Adipose tissue (tissue), 3 donors: ENCODE results near the gene TAF11L9. TPM values are rescaled to one million over a fixed set of nuclear protein-coding genes. Genes with fewer than 3 reads are reported as not detected.
"Not testable (repeated sequence)": the region's sequence is repeated elsewhere in the genome, so short reads cannot be mapped to it uniquely, and the experiment has no call there.

Experiments
- H3K27ac ChIP-seq: one replicate; pipeline ENCODE4 v1.5.1; 2013; ENCODE audit warnings: low read depth, low read length
- WGBS, 3 donors: extraction: QIAGEN DNeasy Blood & Tissue Kit; methylation state at CpG; one replicate each; pipeline ENCODE4 v1.1.7; 2013; 5-methylcytosine and 5-hydroxymethylcytosine counted together
- polyA plus RNA-seq, 3 donors: library from polyadenylated mRNA; stranded (reverse); fragments of 200-250 nt; gene quantifications; one replicate each; pipeline ENCODE4 v1.2.3, GENCODE V29; 2013
- donor health status: healthy with polysubstance abuse.
- donor health status: Bipolar disorder and iron deficiency.
- donor health status: healthy.

The TAF11L9 gene
- polyA plus RNA-seq = not detected

DNA sequence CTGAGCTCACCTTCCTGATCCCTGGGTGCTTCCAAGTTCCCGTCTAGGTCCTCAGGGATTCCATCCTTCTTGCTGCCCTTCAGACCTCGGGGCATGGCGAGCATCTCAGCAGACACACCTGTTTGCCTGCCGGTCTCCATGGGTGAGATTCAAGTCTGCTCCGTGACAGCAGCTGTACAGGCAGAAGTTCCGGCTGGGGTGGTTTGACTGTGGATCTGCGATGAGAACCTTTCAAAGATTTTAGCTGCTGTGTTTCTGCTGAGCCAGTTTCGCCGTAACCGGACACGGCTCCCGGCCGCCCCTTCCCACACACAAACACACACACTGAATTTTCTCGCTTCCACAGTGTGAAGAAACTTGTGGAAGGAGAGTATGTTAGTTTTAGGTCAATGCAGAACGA, at the start of gene TAF11L9:
Gene TAF11L9 (minus strand): TSS at position 140 of the 400 bp plus-strand sequence.
- 89 to 98% (median 91%) methylated on average over 6 to 10 of the region's 15 CpGs for WGBS, 3 donors
- not testable (repeated sequence) for H3K27ac ChIP-seq

DNA sequence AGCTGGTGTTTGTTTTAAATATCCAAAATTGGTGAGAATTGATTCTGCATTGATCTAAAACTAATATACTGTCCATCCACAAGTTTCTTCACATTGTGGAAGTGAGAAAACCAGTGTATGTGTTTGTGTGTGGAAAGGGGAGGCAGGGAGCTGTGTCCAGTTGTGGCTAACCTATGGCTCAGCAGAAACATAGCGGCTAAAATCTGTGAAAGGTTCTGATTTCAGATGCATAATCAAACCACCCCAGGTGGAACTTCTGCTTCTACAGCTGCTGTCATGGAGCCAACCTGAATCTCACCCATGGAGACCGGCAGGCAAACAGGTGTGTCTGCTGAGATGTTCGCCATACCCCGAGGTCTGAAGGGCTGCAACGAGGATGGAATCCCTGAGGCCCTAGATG, 40.0 kb upstream of the TAF11L9 start, which contains the start of gene TAF11L14:
Gene TAF11L14 (plus strand): TSS at position 301 of the 400 bp plus-strand sequence.
- H3K27ac ChIP-seq = no peak within 1 kb of the TSS
- WGBS, 3 donors = 80 to 92% (median 89%) methylated on average over 5 of the region's 5 CpGs

DNA sequence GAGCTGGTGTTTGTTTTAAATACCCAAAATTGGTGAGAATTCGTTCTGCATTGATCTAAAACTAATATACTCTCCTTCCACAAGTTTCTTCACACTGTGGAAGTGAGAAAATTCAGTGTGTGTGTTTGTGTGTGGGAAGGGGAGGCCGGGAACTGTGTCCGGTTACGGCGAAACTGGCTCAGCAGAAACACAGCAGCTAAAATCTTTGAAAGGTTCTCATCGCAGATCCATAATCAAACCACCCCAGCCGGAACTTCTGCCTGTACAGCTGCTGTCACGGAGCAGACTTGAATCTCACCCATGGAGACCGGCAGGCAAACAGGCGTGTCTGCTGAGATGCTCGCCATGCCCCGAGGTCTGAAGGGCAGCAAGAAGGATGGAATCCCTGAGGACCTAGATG, 37.6 kb upstream of the TAF11L9 start, which contains the start of gene TAF11L13:
Gene TAF11L13 (plus strand): TSS at position 301 of the 400 bp plus-strand sequence.
- H3K27ac ChIP-seq = not testable (repeated sequence)
- WGBS, 3 donors = 65 to 96% (median 83%) methylated on average over 5 to 8 of the region's 12 CpGs

DNA sequence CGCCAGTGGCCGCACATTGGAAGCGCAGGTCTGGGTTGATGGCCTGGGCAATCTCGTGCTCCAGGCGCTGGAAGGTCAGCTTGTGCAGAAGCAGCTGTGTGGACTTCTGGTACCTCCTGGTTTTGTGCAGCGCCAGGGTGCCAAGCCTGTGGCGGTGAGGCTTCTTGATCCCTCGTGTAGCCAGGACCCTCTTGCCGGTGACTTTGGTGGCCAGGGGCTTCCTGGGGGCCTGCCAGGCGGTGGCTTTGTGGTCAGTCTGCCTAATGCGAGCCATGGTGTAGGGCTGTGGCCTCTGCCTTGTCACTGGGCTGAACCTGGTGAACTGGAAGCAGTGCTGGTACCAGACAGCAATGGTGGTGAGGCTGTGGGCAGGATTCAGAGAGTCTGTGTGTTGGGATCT, 31.5 kb upstream of the TAF11L9 start:
- no peak overlapping the region for H3K27ac ChIP-seq
- WGBS, 3 donors = 80 to 92% (median 87%) methylated on average over 11 of the region's 11 CpGs

DNA sequence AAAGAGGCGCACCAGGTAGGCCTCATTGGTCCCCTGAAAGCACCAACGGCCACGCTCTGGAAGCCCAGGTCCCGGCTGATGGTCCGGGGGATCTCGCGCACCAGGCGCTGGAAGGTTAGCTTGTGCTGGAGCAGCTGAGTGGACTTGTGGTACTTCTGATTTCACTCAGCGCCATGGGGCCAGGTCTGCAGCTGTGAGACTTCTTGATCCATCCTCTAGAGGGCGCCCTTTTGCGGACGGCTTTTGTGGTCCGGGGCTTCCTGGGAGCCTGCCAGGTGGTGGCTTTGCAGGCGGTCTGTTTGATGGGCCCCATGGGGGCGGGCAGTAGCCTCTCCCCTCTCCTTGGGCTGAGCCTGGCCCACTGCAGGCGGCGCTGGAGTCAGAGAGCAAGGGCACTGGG, 26.4 kb upstream of the TAF11L9 start:
- 82 to 88% (median 85%) methylated on average over 17 of the region's 17 CpGs for WGBS, 3 donors
- no peak overlapping the region for H3K27ac ChIP-seq

DNA sequence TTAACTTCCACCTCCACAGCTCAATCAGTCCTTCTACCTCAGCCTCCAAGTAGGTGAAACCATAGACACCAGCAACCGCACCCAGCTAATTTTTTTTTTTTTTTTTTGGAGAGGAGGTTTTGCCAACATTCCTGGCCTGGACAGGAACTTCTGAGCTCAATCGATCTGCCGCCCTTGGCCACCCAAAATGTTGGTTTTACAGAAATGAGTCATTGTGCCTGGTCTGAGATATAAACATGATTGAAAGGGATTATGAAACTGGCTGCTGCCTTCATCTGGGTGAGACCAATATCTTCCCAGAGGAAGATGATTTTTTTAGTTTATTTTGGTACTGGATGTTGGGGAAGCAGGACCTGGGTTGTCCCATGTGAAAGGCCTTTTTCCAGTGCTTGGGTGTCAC, 25.2 kb upstream of the TAF11L9 start:
- 78 to 91% (median 80%) methylated on average over 3 of the region's 3 CpGs for WGBS, 3 donors
- no peak overlapping the region for H3K27ac ChIP-seq

DNA sequence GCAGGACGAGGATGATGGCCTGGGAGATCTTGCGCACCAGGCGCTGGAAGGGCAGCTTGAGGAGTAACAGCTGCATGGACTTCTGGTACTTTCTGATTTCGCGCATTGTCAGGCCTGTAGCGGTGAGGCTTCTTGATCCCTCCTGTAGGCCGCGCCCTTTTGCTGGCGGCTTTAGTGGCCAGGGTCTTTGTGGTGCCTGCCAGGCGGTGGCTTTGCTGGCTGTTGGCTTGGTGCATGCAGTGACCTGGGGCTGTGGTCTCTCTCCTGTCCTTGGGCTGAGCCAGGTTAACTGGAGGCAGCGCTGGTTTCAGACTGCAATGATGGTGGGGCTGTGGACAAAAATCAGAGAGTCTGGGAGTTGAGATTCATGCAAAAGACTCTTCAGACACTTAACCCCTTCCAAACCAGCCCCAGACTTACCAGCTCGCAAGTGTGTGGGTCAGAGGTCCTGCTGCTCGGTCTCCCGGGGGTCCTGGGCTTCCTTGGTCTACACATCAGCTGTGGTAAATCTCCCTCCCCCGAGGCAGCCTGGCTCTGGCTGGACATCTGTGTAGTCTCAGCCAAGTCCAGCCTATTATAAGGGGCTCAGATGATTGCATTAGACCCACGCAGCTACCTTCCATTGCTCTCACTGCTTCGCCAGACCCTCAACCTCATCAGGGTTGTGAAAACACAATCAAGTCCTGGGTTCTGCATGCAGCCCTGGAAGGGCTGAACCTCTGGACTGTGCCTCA, 20.8 kb upstream of the TAF11L9 start:
- WGBS, 3 donors = 87 to 94% (median 88%) methylated on average over 17 of the region's 17 CpGs
- no peak overlapping the region for H3K27ac ChIP-seq

DNA sequence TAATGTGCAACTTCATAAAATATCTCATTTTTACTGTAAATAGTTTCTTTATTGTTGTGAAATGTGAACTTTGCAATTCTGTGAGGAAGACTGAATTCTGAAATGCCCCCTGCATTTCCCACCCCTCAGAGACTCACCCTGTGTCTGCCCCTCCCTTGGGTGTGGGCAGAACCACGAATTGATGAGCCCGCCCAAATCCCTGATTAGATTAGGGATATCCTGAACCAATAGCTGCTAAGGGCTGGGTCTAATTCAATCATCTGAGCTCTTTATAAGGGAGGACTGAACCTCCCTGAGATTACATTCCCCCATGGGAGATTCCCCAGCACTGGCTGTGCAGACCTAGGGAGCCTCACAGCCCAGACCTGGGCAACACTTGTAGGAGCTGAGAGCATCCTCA, 15.9 kb upstream of the TAF11L9 start, which contains the start of gene TAF11L12:
Gene TAF11L12 (plus strand): TSS at position 301 of the 400 bp plus-strand sequence.
- not testable (repeated sequence) for H3K27ac ChIP-seq
- WGBS, 3 donors = 67 to 73% (median 68%) methylated on average over 2 of the region's 2 CpGs

DNA sequence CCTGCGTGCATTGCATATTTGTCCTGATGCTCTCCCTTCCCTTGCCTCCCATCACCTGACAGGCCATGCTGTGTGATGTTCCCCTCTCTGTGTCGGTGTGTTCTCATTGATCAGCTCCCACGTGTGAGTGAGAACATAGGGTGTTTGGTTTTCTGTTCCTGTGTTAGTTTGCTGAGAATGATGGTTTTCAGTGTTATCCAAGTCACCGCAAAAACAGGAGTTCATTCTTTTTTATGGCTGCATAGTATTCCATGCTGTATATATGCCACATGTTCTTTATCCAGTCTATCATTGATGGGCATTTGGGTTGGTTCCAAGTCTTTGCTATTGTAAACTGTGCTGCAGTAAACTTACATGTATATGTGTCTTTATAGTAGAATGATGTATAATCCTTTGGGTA, 13.3 kb upstream of the TAF11L9 start:
- 78 to 89% (median 78%) methylated on average over 4 of the region's 4 CpGs for WGBS, 3 donors
- not testable (repeated sequence) for H3K27ac ChIP-seq

DNA sequence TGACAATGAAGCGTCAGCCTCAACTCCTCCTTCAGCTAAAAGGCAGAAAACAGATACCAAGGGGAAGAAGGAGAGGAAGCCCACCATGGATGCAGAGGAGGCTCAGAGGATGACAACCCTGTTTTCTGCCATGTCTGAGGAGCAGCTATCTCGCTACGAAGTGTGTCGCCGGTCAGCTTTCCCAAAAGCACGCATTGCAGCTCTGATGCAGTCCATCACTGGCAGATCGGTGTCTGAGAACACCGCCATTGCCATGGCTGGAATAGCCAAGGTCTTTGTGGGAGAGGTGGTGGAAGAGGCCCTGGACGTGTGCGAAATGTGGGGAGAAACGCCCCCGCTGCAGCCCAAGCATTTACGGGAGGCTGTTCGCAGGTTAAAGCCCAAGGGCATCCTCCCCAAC, 10.8 kb upstream of the TAF11L9 start:
- WGBS, 3 donors = 90 to 95% (median 95%) methylated on average over 14 of the region's 14 CpGs

DNA sequence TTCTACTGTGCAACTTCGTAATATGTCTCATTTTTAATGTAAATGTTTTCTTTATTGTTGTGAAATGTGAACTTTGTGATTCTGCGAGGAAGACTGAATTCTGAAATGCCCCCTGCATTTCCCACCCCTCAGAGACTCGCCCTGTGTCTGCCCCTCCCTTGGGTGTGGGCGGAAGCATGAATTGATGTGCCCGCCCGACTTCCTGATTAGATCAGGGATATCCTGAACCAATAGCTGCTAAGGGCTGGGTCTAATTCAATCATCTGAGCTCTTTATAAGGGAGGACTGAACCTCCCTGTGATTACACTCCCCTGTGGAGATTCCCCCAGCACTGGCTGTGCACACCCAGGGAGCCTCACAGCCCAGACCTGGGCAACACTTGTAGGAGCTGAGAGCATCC, 9.7 kb upstream of the TAF11L9 start, which contains the start of gene TAF11L11:
Gene TAF11L11 (plus strand): TSS at position 304 of the 400 bp plus-strand sequence.
- not testable (repeated sequence) for H3K27ac ChIP-seq
- WGBS, 3 donors = 61 to 69% (median 68%) methylated on average over 6 of the region's 6 CpGs

More for the DNA sequence above, 10.8 kb upstream of the TAF11L9 start:
- H3K27ac ChIP-seq = no peak overlapping the region

DNA sequence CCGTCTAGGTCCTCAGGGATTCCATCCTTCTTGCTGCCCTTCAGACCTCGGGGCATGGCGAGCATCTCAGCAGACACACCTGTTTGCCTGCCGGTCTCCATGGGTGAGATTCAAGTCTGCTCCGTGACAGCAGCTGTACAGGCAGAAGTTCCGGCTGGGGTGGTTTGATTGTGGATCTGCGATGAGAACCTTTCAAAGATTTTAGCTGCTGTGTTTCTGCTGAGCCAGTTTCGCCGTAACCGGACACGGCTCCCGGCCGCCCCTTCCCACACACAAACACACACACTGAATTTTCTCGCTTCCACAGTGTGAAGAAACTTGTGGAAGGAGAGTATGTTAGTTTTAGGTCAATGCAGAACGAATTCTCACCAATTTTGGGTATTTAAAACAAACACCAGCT, 3.5 kb upstream of the TAF11L9 start, which contains the start of gene TAF11L10:
Gene TAF11L10 (minus strand): TSS at position 101 of the 400 bp plus-strand sequence.
- WGBS, 3 donors = no CpG with 5 or more reads among the region's 15 CpGs
- H3K27ac ChIP-seq = not testable (repeated sequence)

DNA sequence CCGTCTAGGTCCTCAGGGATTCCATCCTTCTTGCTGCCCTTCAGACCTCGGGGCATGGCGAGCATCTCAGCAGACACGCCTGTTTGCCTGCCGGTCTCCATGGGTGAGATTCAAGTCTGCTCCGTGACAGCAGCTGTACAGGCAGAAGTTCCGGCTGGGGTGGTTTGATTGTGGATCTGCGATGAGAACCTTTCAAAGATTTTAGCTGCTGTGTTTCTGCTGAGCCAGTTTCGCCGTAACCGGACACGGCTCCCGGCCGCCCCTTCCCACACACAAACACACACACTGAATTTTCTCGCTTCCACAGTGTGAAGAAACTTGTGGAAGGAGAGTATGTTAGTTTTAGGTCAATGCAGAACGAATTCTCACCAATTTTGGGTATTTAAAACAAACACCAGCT, 3.3 kb downstream of the TAF11L9 start, which contains the start of gene TAF11L8:
Gene TAF11L8 (minus strand): TSS at position 101 of the 400 bp plus-strand sequence.
- H3K27ac ChIP-seq = not testable (repeated sequence)
- no CpG with 5 or more reads among the region's 16 CpGs for WGBS, 3 donors

DNA sequence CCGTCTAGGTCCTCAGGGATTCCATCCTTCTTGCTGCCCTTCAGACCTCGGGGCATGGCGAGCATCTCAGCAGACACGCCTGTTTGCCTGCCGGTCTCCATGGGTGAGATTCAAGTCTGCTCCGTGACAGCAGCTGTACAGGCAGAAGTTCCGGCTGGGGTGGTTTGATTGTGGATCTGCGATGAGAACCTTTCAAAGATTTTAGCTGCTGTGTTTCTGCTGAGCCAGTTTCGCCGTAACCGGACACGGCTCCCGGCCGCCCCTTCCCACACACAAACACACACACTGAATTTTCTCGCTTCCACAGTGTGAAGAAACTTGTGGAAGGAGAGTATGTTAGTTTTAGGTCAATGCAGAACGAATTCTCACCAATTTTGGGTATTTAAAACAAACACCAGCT, 8.5 kb downstream of the TAF11L9 start, which contains the start of gene TAF11L7:
Gene TAF11L7 (minus strand): TSS at position 101 of the 400 bp plus-strand sequence.
- WGBS, 3 donors = no CpG with 5 or more reads among the region's 16 CpGs
- H3K27ac ChIP-seq = not testable (repeated sequence)

Other genes with a start within 250 kb of the TAF11L9 start
- gene TAF11L2, start 96.2 kb downstream of the TAF11L9 start, polyA plus RNA-seq = not detected
- not detected for gene TAF11L3, start 76.0 kb downstream of the TAF11L9 start, polyA plus RNA-seq
- not detected for gene TAF11L4, start 72.6 kb downstream of the TAF11L9 start, polyA plus RNA-seq
- not detected for gene TAF11L5, start 69.2 kb downstream of the TAF11L9 start, polyA plus RNA-seq
- not detected for gene TAF11L6, start 65.7 kb downstream of the TAF11L9 start, polyA plus RNA-seq
- not detected for gene TAF11L7, start 8.6 kb downstream of the TAF11L9 start, polyA plus RNA-seq
- not detected for gene TAF11L8, start 3.4 kb downstream of the TAF11L9 start, polyA plus RNA-seq
- not detected for gene TAF11L10, start 3.4 kb upstream of the TAF11L9 start, polyA plus RNA-seq
- not detected for gene TAF11L11, start 9.8 kb upstream of the TAF11L9 start, polyA plus RNA-seq
- not detected for gene TAF11L12, start 16.0 kb upstream of the TAF11L9 start, polyA plus RNA-seq
- not detected for gene TAF11L13, start 37.7 kb upstream of the TAF11L9 start, polyA plus RNA-seq
- gene TAF11L14, start 40.1 kb upstream of the TAF11L9 start, polyA plus RNA-seq = not detected